Spleen (tissue), 11 donors: Measurements from ENCODE around the gene LRRC28. TPM values are rescaled to one million over a fixed set of nuclear protein-coding genes. Genes with fewer than 3 reads are reported as not detected.
A peak's percentile ranks its signal among the peaks of the same experiment; 100 is the strongest.

Experiments used
- DNase-seq: peaks from one replicate; pipeline ENCODE4 v3.0.0-alpha.2; 2020
- H3K27ac ChIP-seq, 8 donors: fragments of 200-600 bp; sonication (generic) in 7 of 8; 1 replicate in 4 of 8; 2 replicates in 4 of 8; pipeline versions ENCODE4 v1.5.0 to v1.8.0; 2016 to 2021; ENCODE audit warnings: inconsistent platforms in 4 of 8, mild to moderate bottlenecking in 4 of 8, moderate library complexity in 1 of 8
- H3K27me3 ChIP-seq, 7 donors: fragments of 200-600 bp; sonication (generic) in 6 of 7; replicated peaks in 1 of 7; 1 replicate in 4 of 7; 2 replicates in 3 of 7; pipeline versions ENCODE4 v1.5.0 to v1.8.0; 2016 to 2021; ENCODE audit warnings: inconsistent platforms in 3 of 7, mild to moderate bottlenecking in 1 of 7
- H3K36me3 ChIP-seq, 6 donors: fragments of 200-600 bp; sonication (generic) in 5 of 6; 1 replicate in 4 of 6; 2 replicates in 2 of 6; pipeline versions ENCODE4 v1.5.0 to v1.8.0; 2016 to 2021; ENCODE audit warnings: inconsistent platforms in 2 of 6
- H3K4me1 ChIP-seq, 6 donors: fragments of 200-600 bp; sonication (generic) in 5 of 6; 1 replicate in 3 of 6; 2 replicates in 3 of 6; pipeline versions ENCODE4 v1.5.0 to v1.8.0; 2016 to 2021; ENCODE audit warnings: inconsistent platforms in 3 of 6
- H3K4me3 ChIP-seq, 8 donors: fragments of 200-600 bp; sonication (generic) in 7 of 8; 1 replicate in 4 of 8; 2 replicates in 4 of 8; pipeline versions ENCODE4 v1.5.0 to v1.8.0; 2016 to 2021; ENCODE audit warnings: inconsistent platforms in 4 of 8, mild to moderate bottlenecking in 4 of 8, moderate library complexity in 2 of 8
- H3K9me3 ChIP-seq, 8 donors: fragments of 200-600 bp; sonication (generic) in 7 of 8; 1 replicate in 4 of 8; 2 replicates in 4 of 8; pipeline versions ENCODE4 v1.5.0 to v1.8.0; 2016 to 2021; ENCODE audit warnings: inconsistent platforms in 4 of 8
- CTCF ChIP-seq, 11 experiments: fragments of 200-600 bp in 7 of 11; fragments of 450-650 bp in 4 of 11; sonication (generic) in 4 of 11; IDR thresholded peaks in 8 of 11; conservative IDR thresholded peaks in 3 of 11; 1 replicate in 7 of 11; 2 replicates in 4 of 11; pipeline versions ENCODE4 v1.4.0 to v1.8.0; 2016 to 2021; ENCODE audit warnings: antibody characterized with exemption in 11 of 11, inconsistent platforms in 4 of 11, mild to moderate bottlenecking in 1 of 11
- POLR2A ChIP-seq, 3 donors: fragments of 450-650 bp; IDR thresholded peaks; one replicate each; pipeline ENCODE4 v1.5.1; 2017; ENCODE audit warnings: antibody characterized with exemption in 3 of 3, mild to moderate bottlenecking in 1 of 3
- POLR2AphosphoS5 ChIP-seq, 3 donors: sonication (generic); formaldehyde crosslinking; IDR thresholded peaks; one replicate each; pipeline ENCODE4 v1.5.1; 2017; ENCODE audit warnings: antibody characterized with exemption in 3 of 3
- WGBS, 5 donors: extraction: QIAGEN DNeasy Blood & Tissue Kit in 3 of 5; methylation state at CpG; one replicate each; pipeline versions ENCODE4 v1.1.5 to v1.1.7; 2013 to 2018; 5-methylcytosine and 5-hydroxymethylcytosine counted together
- intact Hi-C: fragments of 100-400 bp; cut with DNase I; formaldehyde crosslinking; loops from one replicate; pipeline ENCODE4 v1.15.0; 2023; ENCODE audit warnings: low total_unique reads
- polyA plus RNA-seq, 3 donors: library from polyadenylated mRNA; stranded (reverse); fragments of 200-250 nt; gene quantifications; one replicate each; pipeline ENCODE4 v1.2.1, GENCODE V29; 2013
- total RNA-seq, 7 donors: library from RNA; depleted of rRNA in 3 of 7; stranded (reverse); fragments of >200 nt in 3 of 7; fragmentation: NEBNext Ultra II Directional in 4 of 7; extraction: Animal tissue kit (Norgen Biotek cat#: 25700) in 4 of 7; gene quantifications; one replicate each; pipeline versions ENCODE4 v1.1.0 to v1.2.1, GENCODE V29; 2016 to 2021
- donor health status: healthy with polysubstance abuse.
- donor health status: DM: no; HTN: no; CAD: no; lungs with moderate emphysema.
- donor health status: DM: no; HTN: no; CAD: no.
- donor health status: Bipolar disorder and iron deficiency.
- donor health status: healthy.
- donor health status: DM: no; HTN: no; CAD: no.
- donor health status: DM: yes; HTN: yes; CAD: no.

The LRRC28 gene
- total and polyA plus RNA-seq, 10 donors = 6.0 to 63.3 (median 24.2) TPM

DNA sequence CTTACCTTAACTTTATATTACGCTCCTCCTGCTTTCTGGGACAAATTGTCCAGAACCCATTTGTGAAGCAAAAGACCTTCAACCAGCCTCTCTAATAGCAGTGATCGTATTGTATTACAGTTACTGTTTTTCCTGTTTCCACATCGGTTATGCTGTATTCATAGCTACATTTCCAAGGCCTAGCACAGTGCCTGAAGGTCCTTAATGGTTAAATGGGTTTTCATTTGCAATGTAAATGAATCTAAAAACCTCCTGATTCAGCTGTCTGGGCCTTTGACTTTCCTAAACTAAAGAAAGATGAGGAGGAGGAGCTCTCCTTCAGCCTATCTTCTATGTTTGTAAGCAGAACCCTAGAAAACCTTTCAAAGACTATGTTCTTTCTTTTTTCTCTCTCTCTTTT lies 99.1 kb downstream of the LRRC28 start:
- no peaks in the 10 kb centered on the region for H3K9me3 ChIP-seq
- H3K36me3 ChIP-seq = peaks cover 0 to 21% (median 0%) of the 10 kb centered on the region in 6 donors
- intact Hi-C loops = no loop called here
- peaks cover 0 to 6% (median 0%) of the 10 kb centered on the region in 6 donors for H3K4me1 ChIP-seq
- no peaks in the 10 kb centered on the region for H3K27me3 ChIP-seq
- H3K4me3 ChIP-seq = no peak overlapping the region
- 61 to 87% (median 74%) methylated on average over 3 of the region's 3 CpGs for WGBS, 5 donors
- DNase-seq = no peak
- TF ChIP-seq POLR2AphosphoS5 (IDR thresholded peaks at IDR 0.05) = no peak
- no peak for TF ChIP-seq POLR2A (IDR thresholded peaks at IDR 0.05)
- TF ChIP-seq CTCF (IDR thresholded peaks at IDR 0.05 in 8 of 11, conservative IDR thresholded peaks at IDR 0.05 in 3 of 11) = no peak
- peak overlapping the region in 6 of 8 donors; percentile 3 to 67 (median 48) for H3K27ac ChIP-seq

GRCh38 chr15:99359769-99360168 lies 108.5 kb downstream of the LRRC28 start:
- 32 to 47% (median 36%) methylated on average over 2 of the region's 2 CpGs for WGBS, 5 donors
- H3K27me3 ChIP-seq = no peaks in the 10 kb centered on the region
- H3K36me3 ChIP-seq = peaks cover 0 to 28% (median 2%) of the 10 kb centered on the region in 6 donors
- no peak for DNase-seq
- H3K4me3 ChIP-seq = no peak overlapping the region
- no peak for TF ChIP-seq CTCF (IDR thresholded peaks at IDR 0.05 in 8 of 11, conservative IDR thresholded peaks at IDR 0.05 in 3 of 11)
- no peak for TF ChIP-seq POLR2A (IDR thresholded peaks at IDR 0.05)
- intact Hi-C loops = no loop called here
- H3K4me1 ChIP-seq = peaks cover 0 to 11% (median 0%) of the 10 kb centered on the region in 6 donors
- no peaks in the 10 kb centered on the region for H3K9me3 ChIP-seq
- no peak overlapping the region for H3K27ac ChIP-seq

DNA sequence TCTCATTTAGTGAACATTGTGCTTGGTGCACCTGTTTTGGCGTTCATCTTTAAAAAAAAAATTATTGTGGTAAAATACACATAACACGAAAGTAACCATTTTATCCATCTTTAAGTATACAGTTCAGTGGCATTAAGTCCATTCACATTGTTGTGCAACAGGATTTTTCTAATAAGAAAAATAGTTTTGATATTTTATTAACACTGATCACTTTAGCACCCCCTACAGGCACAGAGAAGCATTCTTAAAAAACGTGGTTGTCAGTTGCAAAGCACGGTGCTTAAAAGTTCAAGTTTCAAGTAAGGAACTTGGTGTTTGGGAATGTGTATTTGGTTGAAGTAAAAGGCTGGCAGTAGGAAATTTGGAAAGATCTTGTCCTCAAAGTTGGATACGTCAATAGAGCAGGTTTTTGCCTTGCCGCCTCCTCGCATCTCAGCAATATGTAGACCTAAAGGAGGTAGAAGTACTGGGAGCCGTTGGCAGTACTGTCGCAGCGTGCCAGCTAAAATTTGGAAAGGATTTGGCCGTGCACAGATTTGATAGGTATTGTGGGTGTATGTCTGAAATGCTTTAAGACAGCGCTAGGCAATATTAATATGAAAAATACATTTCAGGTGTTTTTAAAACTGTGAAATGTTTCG lies 110.4 kb downstream of the LRRC28 start:
- peaks cover 0 to 6% (median 0%) of the 10 kb centered on the region in 8 donors for H3K9me3 ChIP-seq
- DNase-seq = no peak
- H3K4me1 ChIP-seq = peaks cover 0 to 16% (median 0%) of the 10 kb centered on the region in 6 donors
- peaks cover 0 to 36% (median 6%) of the 10 kb centered on the region in 6 donors for H3K36me3 ChIP-seq
- no peak overlapping the region for H3K27ac ChIP-seq
- 88 to 95% (median 93%) methylated on average over 13 of the region's 13 CpGs for WGBS, 5 donors
- no peak overlapping the region for H3K4me3 ChIP-seq
- H3K27me3 ChIP-seq = no peaks in the 10 kb centered on the region
- intact Hi-C loops = no loop called here
- peak in 2 of 11 experiments; percentile 25 to 38 for TF ChIP-seq CTCF (IDR thresholded peaks at IDR 0.05 in 8 of 11, conservative IDR thresholded peaks at IDR 0.05 in 3 of 11)
- TF ChIP-seq POLR2A (IDR thresholded peaks at IDR 0.05) = no peak

GRCh38 chr15:99365242-99365641 lies 114.0 kb downstream of the LRRC28 start:
- WGBS, 5 donors = 18 to 38% (median 32%) methylated on average over 1 of the region's 1 CpG
- no peak overlapping the region for H3K4me3 ChIP-seq
- H3K27me3 ChIP-seq = no peaks in the 10 kb centered on the region
- no peak overlapping the region for H3K27ac ChIP-seq
- no peak for TF ChIP-seq POLR2AphosphoS5 (IDR thresholded peaks at IDR 0.05)
- TF ChIP-seq CTCF (IDR thresholded peaks at IDR 0.05 in 8 of 11, conservative IDR thresholded peaks at IDR 0.05 in 3 of 11) = no peak
- no peak for TF ChIP-seq POLR2A (IDR thresholded peaks at IDR 0.05)
- H3K4me1 ChIP-seq = peaks cover 0 to 6% (median 0%) of the 10 kb centered on the region in 6 donors
- peaks cover 0 to 25% (median 19%) of the 10 kb centered on the region in 8 donors for H3K9me3 ChIP-seq
- intact Hi-C loops = no loop called here
- peaks cover 0 to 63% (median 6%) of the 10 kb centered on the region in 6 donors for H3K36me3 ChIP-seq
- DNase-seq = no peak
